Testis (tissue), 3 donors: Measurements from ENCODE around the gene SDCBP2. TPM values are rescaled to one million over a fixed set of nuclear protein-coding genes. Genes with fewer than 3 reads are reported as not detected.

Source experiments
- DNase-seq: peaks from one replicate; pipeline ENCODE4 v3.0.0-alpha.2; 2019
- H3K27ac ChIP-seq, 2 donors: fragments of 200-600 bp; sonication (generic); one replicate each; pipeline ENCODE4 v1.5.1; 2019
- H3K27me3 ChIP-seq: fragments of 200-600 bp; sonication (generic); one replicate; pipeline ENCODE4 v1.5.1; 2019
- H3K36me3 ChIP-seq: fragments of 200-600 bp; sonication (generic); one replicate; pipeline ENCODE4 v1.5.1; 2017; ENCODE audit warnings: low read depth; ENCODE audit errors: missing control alignments
- H3K4me1 ChIP-seq: fragments of 200-600 bp; sonication (generic); one replicate; pipeline ENCODE4 v1.5.1; 2019
- H3K4me3 ChIP-seq, 2 donors: fragments of 200-600 bp; sonication (generic); one replicate each; pipeline ENCODE4 v1.5.1; 2017 to 2019
- H3K9me3 ChIP-seq: fragments of 200-600 bp; sonication (generic); one replicate; pipeline ENCODE4 v1.5.1; 2017
- POLR2A ChIP-seq: fragments of 450-650 bp; IDR thresholded peaks from one replicate; pipeline ENCODE4 v1.6.1; 2017; ENCODE audit warnings: antibody characterized with exemption, mild to moderate bottlenecking, moderate library complexity
- WGBS, 2 donors: methylation state at CpG; one replicate each; pipeline ENCODE4 v1.1.5; 2018; 5-methylcytosine and 5-hydroxymethylcytosine counted together
- intact Hi-C: fragments of 100-400 bp; cut with DNase I; formaldehyde crosslinking; loops from one replicate; pipeline ENCODE4 v1.15.1; 2023; ENCODE audit warnings: low total_unique reads
- polyA plus RNA-seq: library from polyadenylated mRNA; stranded (reverse); fragments of 350-450 nt; fragmentation: Illumina TruSeq; extraction: RNeasy Lipid Tissue Mini Kit (QIAGEN cat#74804); gene quantifications from one replicate; pipeline ENCODE4 v1.2.3, GENCODE V29; 2014; ENCODE audit warnings: low read depth, low replicate concordance; ENCODE audit not compliant: insufficient read depth
- total RNA-seq, 2 donors: library from RNA; depleted of rRNA; stranded (reverse); fragments of >200 nt; gene quantifications; one replicate each; pipeline ENCODE4 v1.2.3, GENCODE V29; 2016
- TF ChIP-seq, protein P1 (sequence below), 3 experiments: fragments of 450-650 bp in 2 of 3; fragments of 200-600 bp in 1 of 3; sonication (generic) in 1 of 3; IDR thresholded peaks; one replicate each; pipeline ENCODE4 v1.5.1; 2016 to 2019; ENCODE audit warnings: antibody characterized with exemption in 3 of 3, mild to moderate bottlenecking in 2 of 3, moderate library complexity in 1 of 3

Gene SDCBP2
- total and polyA plus RNA-seq, 3 donors from 2014 or later = 5.5 to 10.9 (median 6.4) TPM

DNA sequence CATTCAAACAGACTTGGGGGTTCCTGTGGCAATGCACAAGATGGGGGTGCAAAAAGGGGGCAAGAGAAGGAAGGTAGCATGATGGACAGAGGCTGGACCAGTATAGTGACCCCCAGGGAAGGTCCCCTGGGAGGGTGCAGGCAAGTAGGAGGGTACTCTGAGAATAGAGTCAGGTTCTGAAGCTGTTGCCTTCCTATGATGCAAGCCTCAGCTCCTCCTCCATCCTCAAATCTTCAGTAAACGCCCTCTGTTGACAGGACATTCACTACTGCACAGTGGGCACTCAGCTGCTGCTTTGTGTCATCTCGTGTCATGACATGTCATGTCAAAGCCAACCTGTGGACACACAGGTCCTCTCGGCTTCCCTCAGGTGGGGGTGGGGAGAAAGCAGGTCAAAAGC is 5.8 kb upstream of the SDCBP2 start:
- no peak overlapping the region for H3K27ac ChIP-seq
- TF ChIP-seq POLR2A = no peak
- TF ChIP-seq, protein P1, sequence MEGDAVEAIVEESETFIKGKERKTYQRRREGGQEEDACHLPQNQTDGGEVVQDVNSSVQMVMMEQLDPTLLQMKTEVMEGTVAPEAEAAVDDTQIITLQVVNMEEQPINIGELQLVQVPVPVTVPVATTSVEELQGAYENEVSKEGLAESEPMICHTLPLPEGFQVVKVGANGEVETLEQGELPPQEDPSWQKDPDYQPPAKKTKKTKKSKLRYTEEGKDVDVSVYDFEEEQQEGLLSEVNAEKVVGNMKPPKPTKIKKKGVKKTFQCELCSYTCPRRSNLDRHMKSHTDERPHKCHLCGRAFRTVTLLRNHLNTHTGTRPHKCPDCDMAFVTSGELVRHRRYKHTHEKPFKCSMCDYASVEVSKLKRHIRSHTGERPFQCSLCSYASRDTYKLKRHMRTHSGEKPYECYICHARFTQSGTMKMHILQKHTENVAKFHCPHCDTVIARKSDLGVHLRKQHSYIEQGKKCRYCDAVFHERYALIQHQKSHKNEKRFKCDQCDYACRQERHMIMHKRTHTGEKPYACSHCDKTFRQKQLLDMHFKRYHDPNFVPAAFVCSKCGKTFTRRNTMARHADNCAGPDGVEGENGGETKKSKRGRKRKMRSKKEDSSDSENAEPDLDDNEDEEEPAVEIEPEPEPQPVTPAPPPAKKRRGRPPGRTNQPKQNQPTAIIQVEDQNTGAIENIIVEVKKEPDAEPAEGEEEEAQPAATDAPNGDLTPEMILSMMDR (IDR thresholded peaks at IDR 0.05) = no peak
- no peak overlapping the region for H3K4me3 ChIP-seq
- no peak for DNase-seq
- H3K4me1 ChIP-seq = peaks cover 11% of the 10 kb centered on the region
- 83 to 85% methylated on average over 3 of the region's 3 CpGs for WGBS, 2 donors
- H3K27me3 ChIP-seq = no peaks in the 10 kb centered on the region
- H3K36me3 ChIP-seq = no peaks in the 10 kb centered on the region
- intact Hi-C loops = no loop called here
- H3K9me3 ChIP-seq = no peaks in the 10 kb centered on the region

DNA sequence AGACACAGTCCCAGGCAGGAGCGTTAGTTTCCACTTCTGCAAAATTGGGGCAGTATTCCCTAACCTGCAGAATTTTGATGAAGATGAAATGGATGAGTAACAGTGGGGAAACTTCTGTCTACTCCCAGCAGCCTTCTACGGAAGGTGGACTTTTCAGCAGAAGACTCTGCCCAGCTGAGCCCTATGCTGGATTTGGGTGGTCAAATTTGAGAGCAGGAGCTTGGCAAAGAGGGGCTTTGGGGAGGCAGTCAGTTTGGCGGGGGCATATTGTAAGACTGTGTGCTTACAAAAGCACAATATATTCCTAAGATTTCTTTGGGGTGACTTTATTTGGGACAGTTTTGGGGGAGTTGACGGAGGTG is 5.4 kb upstream of the SDCBP2 start:
- H3K4me1 ChIP-seq = peaks cover 11% of the 10 kb centered on the region
- intact Hi-C loops = no loop called here
- 84 to 98% methylated on average over 4 of the region's 4 CpGs for WGBS, 2 donors
- H3K27ac ChIP-seq = no peak overlapping the region
- no peaks in the 10 kb centered on the region for H3K9me3 ChIP-seq
- no peak overlapping the region for H3K4me3 ChIP-seq
- no peaks in the 10 kb centered on the region for H3K36me3 ChIP-seq
- DNase-seq = no peak
- no peaks in the 10 kb centered on the region for H3K27me3 ChIP-seq
- TF ChIP-seq, protein P1 (IDR thresholded peaks at IDR 0.05) = no peak
- no peak for TF ChIP-seq POLR2A

DNA sequence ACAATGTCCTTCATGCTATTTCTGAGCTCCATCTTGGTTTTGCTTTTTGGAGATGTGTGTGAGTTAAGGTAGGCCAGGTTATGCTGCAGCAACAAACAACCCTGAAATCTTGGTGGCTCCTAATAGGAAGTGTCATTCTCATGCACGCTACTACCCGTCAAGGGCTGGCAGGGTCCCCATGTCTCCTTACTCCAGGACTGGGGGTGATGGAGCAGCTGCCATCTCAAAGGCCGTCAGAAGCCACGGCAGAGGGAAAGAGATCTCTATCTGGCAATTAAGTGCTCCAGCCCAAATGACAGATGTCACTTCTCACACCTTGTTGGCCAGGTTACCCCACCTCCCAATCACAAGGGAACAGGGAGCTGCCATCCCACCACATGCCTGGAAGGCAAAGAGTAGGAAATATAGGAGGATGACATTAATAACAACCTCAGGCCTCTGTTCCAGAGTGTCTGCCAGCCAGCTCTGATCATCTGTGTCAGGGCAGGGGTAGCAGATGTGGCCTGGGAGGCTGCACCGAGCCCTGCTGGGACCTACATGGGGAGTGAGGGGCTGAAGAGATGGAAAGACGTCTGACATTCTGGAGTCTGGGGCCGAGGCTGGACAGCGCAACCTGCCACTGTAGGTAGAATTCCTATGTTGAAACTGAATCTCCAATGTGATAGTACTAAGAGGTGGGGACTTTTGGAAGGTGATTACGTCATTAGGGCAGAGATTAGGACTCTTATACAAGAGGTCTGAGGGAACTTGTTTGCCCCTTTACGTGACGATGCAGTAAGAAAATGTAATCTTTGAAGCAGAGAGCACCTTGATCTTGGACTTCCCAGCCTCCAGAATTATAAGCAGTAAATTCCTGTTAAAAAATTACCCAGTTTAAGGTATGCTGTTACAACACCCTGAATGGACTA is 4.8 kb upstream of the SDCBP2 start:
- intact Hi-C loops = no loop called here
- no peak for DNase-seq
- H3K9me3 ChIP-seq = no peaks in the 10 kb centered on the region
- peaks cover 16% of the 10 kb centered on the region for H3K4me1 ChIP-seq
- TF ChIP-seq, protein P1 (IDR thresholded peaks at IDR 0.05) = no peak
- no peak for TF ChIP-seq POLR2A
- no peaks in the 10 kb centered on the region for H3K36me3 ChIP-seq
- WGBS, 2 donors = 93 to 94% methylated on average over 7 to 11 of the region's 11 CpGs
- H3K4me3 ChIP-seq = no peak overlapping the region
- H3K27ac ChIP-seq = no peak overlapping the region
- H3K27me3 ChIP-seq = no peaks in the 10 kb centered on the region

- H3K4me3 ChIP-seq = no peak overlapping the region
- H3K4me1 ChIP-seq = peaks cover 25% of the 10 kb centered on the region
- no peak for DNase-seq
- 89 to 94% methylated on average over 2 of the region's 2 CpGs for WGBS, 2 donors
- H3K27me3 ChIP-seq = no peaks in the 10 kb centered on the region
- H3K9me3 ChIP-seq = no peaks in the 10 kb centered on the region
- H3K36me3 ChIP-seq = no peaks in the 10 kb centered on the region
- intact Hi-C loops = no loop called here
- H3K27ac ChIP-seq = no peak overlapping the region
- TF ChIP-seq, protein P1 (IDR thresholded peaks at IDR 0.05) = no peak
- no peak for TF ChIP-seq POLR2A
Measured at GRCh38 chr20:1332749-1333300, 3.9 kb upstream of the SDCBP2 start.
